Loucy (cell line): ENCODE results near the gene CAMK1G.

Experiments used
- CTCF ChIP-seq: fragments of 200-600 bp; sonication (generic); conservative IDR thresholded peaks from 2 replicates; pipeline ENCODE4 v1.5.1; 2014; ENCODE audit warnings: mild to moderate bottlenecking, antibody characterized with exemption, low read length
- EZH2phosphoT487 ChIP-seq: fragments of 200-600 bp; IDR thresholded peaks from 2 replicates; pipeline ENCODE4 v1.6.1; 2018; ENCODE audit warnings: antibody characterized with exemption, mild to moderate bottlenecking, moderate library complexity, borderline replicate concordance

- TF ChIP-seq CTCF = no peak
- TF ChIP-seq EZH2phosphoT487 = no peak
Measured at GRCh38 chr1:209607102-209607794, 23.7 kb downstream of the CAMK1G start.
